GM12864 (cell line): ENCODE data around the gene ABHD17A.

Experiments
- DNase-seq: peaks from one replicate; pipeline ENCODE4 v3.0.0-alpha.2; 2011; ENCODE audit warnings: low read depth
- H3K4me3 ChIP-seq: 2 replicates; pipeline ENCODE4 v1.5.1; 2011; ENCODE audit warnings: mild to moderate bottlenecking, low read depth, low read length, control low read depth
- TF ChIP-seq, protein P1 (sequence below): IDR thresholded peaks from 2 replicates; pipeline ENCODE4 v1.5.1; 2011; ENCODE audit warnings: low read depth, mild to moderate bottlenecking, moderate library complexity, low read length, control low read depth, inconsistent platforms; ENCODE audit errors: missing control alignments

The ABHD17A gene

GRCh38 chr19:1911098-1911497 is 25.8 kb upstream of the ABHD17A start:
- H3K4me3 ChIP-seq, result no peak overlapping the region
- no peak for DNase-seq
- TF ChIP-seq, protein P1, sequence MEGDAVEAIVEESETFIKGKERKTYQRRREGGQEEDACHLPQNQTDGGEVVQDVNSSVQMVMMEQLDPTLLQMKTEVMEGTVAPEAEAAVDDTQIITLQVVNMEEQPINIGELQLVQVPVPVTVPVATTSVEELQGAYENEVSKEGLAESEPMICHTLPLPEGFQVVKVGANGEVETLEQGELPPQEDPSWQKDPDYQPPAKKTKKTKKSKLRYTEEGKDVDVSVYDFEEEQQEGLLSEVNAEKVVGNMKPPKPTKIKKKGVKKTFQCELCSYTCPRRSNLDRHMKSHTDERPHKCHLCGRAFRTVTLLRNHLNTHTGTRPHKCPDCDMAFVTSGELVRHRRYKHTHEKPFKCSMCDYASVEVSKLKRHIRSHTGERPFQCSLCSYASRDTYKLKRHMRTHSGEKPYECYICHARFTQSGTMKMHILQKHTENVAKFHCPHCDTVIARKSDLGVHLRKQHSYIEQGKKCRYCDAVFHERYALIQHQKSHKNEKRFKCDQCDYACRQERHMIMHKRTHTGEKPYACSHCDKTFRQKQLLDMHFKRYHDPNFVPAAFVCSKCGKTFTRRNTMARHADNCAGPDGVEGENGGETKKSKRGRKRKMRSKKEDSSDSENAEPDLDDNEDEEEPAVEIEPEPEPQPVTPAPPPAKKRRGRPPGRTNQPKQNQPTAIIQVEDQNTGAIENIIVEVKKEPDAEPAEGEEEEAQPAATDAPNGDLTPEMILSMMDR, result no peak

DNA sequence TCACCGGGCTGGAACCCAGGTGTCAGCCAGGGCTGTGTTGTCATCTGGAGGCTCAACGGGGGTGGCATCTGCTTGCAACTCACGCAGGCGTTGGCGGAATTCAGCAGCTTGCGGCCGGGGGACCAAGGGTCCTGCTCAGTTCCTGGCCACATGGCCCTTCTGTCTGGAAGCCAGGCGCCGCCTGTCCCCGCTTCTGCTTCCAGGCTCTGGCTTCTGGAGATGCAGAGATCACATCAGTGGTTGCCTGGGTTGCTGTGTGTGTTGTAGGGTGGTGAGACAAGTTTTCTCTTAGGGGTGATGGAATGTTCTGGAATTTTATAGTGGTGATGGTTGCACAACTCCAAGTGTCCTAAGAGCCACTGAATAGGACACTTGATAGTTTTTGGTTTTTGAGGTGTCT is 24.9 kb upstream of the ABHD17A start:
- TF ChIP-seq, protein P1, result no peak
- no peak overlapping the region for H3K4me3 ChIP-seq
- no peak for DNase-seq

- H3K4me3 ChIP-seq, result no peak overlapping the region
- TF ChIP-seq, protein P1, result no peak
Observed at GRCh38 chr19:1909761-1910080, 24.4 kb upstream of the ABHD17A start.

DNA sequence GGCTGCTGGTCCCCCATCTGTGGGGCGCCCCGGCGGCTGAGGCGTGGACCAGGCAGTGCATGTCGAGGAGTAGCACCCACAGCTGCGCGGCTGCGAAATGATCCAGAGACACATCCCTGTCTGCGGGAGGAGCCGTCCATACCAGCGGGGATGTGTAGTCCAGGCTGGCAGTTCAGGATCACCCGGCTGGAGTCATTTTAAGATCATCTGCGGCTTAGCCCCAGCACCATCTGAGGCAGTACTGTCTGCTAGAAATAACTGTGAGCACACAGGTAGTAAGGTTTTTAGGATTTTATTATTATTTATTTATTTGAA is 23.0 kb upstream of the ABHD17A start:
- DNase-seq, result no peak
- TF ChIP-seq, protein P1, result no peak
- H3K4me3 ChIP-seq, result no peak overlapping the region

More at GRCh38 chr19:1909761-1910080, 24.4 kb upstream of the ABHD17A start:
- DNase-seq, result no peak

DNA sequence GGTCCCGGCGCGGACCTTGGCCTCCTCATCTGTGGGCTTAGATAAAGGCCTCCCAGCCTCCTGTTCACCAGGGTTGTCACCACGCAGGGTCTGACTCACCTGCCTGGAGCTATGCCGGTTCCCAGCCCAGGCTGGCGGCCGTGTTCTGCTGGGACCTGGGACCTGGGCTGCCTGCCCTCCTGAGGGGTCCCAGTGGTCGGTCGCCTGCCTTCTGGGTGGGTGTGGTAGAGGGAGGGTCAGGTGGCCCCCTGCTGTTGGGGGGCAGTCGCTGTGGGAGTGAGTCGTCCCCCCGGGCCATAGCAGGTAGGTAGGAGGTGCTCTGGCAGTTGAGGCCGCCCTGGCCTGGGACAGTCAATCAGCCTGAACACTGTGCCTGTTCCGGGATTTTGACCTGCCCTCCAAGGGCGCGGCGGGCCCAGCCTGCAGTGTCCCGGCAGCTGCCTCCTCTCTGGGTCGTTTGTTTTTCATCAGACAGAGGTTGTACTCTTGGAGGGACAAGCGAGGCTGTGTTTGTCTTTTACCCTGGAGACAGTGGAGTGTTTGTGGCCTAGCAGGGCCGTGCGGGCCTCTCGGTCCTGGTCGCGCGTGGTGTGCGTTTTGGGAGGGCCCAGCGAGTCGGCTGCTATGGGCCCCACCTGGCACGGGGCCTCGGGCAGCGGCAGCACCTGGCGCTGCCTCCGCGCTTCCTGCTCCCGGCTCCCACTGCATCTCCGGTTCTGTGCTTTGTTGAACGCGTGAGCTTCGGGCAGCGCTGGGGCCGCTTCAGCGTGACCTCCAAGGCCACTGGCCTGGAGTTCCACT is 22.5 kb upstream of the ABHD17A start:
- TF ChIP-seq, protein P1, result no peak
- DNase-seq, result no peak
- H3K4me3 ChIP-seq, result no peak overlapping the region

DNA sequence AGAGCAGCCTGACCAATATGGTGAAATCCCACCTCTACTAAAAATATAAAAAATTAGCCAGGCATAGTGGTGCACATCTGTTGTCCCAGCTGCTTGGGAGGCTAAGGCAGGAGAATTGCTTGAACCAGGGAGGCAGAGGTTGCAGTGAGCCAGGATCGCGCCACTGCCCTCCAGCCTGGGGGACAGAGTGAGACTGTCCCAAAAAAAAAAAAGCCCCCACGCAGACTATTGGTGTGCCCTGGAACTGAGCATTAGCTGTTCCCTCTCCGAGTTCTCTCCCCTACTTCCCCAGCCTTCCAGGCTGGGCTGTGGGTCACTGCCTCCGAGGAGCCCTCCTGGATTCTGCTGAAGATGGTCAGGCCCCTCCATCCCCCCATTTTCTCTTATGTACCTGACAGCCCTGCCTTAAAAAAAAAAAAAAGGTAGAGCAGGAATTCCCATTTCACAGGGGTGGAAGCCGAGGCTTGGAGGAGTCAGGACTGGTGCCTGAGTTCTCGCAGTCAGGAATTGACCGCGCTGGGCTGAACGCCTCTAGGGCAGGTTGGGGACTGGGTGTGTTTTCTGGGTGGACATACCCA is 21.8 kb upstream of the ABHD17A start:
- TF ChIP-seq, protein P1, result no peak
- H3K4me3 ChIP-seq, result no peak overlapping the region
- DNase-seq, result no peak

GRCh38 chr19:1905863-1906375 is 20.6 kb upstream of the ABHD17A start:
- peak overlapping the region; percentile 81 for H3K4me3 ChIP-seq
- TF ChIP-seq, protein P1, result no peak
- DNase-seq, result no peak
